GM10847 (cell line): ENCODE data around the gene STAG2.

Source experiments
- POLR2A ChIP-seq: IDR thresholded peaks from 2 replicates; pipeline ENCODE4 v1.6.1; 2011; ENCODE audit not compliant: insufficient read length; ENCODE audit errors: extremely low read depth

Gene STAG2

GRCh38 chrX:123961268-123962005 is at the start of gene STAG2:
Gene STAG2 (plus strand): TSS chrX:123961706. CDS start chrX:124022628, 60,922 bp downstream.
- no peak for TF ChIP-seq POLR2A

- no peak for TF ChIP-seq POLR2A
These were observed 44.4 kb upstream of the STAG2 start for GRCh38 chrX:123917069-123917468.

DNA sequence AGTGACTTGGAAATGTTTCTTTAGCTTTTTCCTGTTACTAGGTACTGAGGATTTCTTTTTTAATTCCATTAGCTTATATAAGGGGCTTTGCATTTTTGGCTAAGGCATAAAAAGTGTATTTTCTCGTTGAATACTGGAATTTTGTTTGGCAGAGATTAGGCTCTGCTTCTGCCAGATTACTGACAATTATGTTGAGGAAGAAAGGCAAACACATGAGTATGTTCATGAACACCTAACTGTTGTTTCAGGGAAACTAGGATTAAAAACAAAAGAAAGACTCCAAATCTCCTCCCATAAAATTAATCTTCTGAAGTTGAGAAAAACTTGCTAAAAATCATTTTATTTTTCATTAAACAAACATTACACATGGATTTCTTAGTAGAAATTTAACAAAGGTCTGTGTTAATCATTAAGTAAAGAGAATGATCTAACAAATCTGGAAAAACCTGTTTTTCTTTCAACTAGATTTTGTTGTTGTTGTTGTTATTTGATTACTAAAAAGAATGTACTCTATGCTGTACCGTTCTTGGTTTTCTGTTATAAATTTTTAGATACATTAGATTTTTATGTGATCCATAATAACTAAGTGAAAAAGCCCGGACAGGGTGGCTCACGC is 43.3 kb upstream of the STAG2 start:
- no peak for TF ChIP-seq POLR2A

- TF ChIP-seq POLR2A: no peak
These were observed 41.3 kb upstream of the STAG2 start for GRCh38 chrX:123920105-123920785.

DNA sequence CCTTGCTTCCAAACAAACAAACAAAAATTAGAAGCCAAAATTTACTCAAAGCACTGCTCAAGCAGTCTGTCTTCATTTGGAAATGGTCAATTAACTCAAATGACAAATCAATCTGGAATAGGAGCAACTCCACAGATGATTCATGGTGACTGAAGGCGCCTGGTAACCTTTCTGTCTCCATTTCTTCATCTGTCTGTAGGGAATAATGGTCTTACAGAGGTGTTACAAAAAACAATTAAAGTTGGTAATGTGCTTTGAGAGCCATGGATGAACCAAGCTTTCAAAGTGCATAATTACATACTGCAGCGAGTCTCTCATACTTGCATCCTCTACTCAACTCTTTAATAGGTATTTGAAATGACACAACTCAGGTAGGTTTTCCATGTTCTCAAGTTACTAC is 38.3 kb upstream of the STAG2 start:
- TF ChIP-seq POLR2A: no peak

DNA sequence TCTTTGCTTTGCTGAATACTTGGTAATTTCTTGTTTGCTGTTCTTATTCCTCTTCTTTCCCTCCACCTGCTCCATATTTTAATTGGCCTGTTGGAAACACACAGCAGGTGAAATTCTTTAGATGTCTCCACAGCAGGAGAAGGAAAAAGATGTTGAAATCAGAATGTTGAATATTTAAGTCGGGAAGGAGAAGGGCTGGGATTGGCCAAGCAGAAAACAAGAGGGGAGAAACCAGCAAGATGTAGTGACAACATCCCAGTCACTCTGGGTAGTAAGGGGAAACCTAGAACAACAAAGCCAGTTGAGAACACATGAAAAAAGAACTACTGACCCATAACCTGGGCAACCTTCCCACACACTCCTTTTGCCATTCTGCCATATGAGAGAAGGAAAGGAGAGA is 37.3 kb upstream of the STAG2 start:
- TF ChIP-seq POLR2A: no peak

DNA sequence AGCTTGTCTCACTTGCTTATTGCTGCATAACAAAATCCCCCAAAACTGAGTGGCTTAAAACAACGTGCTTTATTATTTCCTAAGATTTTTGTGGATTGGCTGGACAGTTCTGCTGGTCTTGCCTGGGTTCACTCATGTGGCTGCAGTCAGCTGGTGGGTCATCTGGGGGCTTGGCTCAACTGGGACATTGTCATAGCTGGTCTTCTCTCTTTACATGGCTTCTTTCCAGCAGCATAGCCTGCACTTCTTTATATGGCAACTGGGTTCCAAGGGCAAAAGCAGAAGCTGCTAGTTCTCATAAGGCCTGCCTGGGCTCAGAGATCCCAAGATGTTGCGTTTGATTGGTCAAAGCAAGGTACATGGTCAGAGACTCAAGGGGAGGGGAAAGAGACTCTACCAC is 33.7 kb upstream of the STAG2 start:
- no peak for TF ChIP-seq POLR2A

GRCh38 chrX:123943074-123943473 is 18.4 kb upstream of the STAG2 start:
- TF ChIP-seq POLR2A: no peak

DNA sequence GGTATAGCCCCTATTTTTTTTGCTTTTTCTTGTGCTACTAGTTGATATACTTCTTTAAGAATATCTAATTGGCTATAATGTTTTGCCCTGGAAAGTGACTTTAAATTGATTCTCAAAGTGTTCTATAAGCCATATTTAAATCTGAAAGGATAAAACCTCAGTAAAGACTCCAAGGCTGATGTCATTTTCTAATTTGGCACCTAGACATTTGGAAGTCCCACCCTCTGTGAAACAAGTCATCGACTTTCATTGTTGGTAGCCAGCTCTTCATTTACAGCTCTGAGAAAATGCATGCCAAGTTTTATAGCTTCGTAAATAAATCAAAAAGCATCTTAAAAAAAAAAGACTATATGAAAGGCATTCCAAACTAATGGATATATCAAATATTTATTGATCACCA is 18.0 kb upstream of the STAG2 start:
- no peak for TF ChIP-seq POLR2A

- no peak for TF ChIP-seq POLR2A
These were observed 11.7 kb upstream of the STAG2 start for GRCh38 chrX:123949846-123950245.

- no peak for TF ChIP-seq POLR2A
These were observed 2.0 kb upstream of the STAG2 start for GRCh38 chrX:123959281-123960063.

- no peak for TF ChIP-seq POLR2A
These were observed 594 bp upstream of the STAG2 start for GRCh38 chrX:123960956-123961267.

GRCh38 chrX:123962006-123962467 is 531 bp downstream of the STAG2 start:
- TF ChIP-seq POLR2A: no peak

- no peak for TF ChIP-seq POLR2A
These were observed 1.4 kb downstream of the STAG2 start for GRCh38 chrX:123962794-123963373.

DNA sequence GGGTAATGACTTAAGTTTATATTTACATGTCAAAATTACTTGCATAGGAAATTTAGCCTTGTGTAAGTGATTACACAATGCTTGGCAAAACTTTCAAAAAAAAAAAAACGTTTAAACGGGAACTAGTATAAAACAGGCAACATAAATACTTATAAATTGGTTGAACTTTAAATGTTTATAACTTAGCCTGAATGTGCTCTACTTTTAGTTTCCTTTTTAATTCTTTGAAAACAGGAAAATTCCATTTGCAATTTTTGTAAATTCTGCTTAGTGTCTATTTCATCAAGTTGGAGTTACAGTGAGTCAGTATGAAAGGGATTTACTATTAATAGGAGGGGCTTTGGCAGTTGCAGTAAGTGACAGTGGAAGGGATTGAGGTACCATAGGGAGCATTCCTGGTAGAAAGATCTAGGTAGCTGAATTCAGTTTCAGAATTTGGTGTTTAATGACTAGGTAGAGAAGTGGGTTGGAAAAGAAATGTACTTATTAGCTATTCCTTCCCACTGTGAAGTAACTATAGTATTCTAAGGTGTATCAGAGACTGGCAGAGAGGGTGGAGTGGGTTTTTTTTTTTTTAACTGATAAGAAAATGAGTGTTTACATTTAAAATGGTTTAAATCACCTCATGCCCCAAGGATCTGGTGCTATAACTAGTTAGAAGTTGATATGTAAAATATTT is 2.8 kb downstream of the STAG2 start:
- no peak for TF ChIP-seq POLR2A

DNA sequence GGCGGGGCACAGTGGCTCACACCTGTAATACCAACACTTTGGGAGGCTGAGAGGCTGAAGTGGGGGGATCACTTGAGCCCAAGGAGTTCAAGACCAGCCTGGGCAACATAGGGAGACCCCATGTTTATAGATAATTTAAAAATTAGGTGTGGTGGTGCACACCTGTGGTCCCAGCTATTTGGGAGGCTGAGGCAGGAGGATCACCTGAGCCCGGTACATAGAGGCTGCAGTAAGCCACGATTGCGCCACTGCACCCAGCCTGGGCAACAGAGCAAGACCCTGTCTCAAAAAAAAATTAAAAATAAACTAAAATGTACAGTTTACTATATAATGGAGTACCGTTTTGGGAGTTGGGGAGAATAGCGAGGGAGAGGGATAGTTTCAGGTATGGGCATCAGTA is 4.2 kb downstream of the STAG2 start:
- TF ChIP-seq POLR2A: no peak
